ENCODE measurements around the gene USP25.

USP25 gene

DNA sequence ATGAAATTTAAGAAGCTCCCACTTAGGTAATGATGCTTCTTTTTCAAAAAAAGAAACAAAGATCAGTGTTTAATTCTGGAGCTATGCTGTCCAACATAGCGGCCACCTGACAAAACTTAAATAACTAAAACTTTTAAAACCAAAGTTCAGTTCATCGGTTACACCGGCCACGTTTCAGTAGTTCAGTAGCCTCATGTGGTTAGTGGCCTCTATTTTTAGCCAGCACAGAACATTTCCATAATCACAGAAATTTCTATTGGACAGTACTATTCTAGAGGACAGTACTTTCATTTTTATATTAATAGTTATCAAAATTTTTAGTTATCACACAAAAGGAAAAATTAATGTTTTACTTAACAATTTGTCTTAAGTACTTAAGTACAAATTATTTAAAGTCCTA lies 141.0 kb downstream of the USP25 start:
- Histone ChIP-seq H3K4me3 (ENCODE audit: insufficient read depth, low read depth, low read length, poor library complexity, severe bottlenecking) (no peak overlapping the region), H3K27ac (ENCODE audit: insufficient read depth, low read length, poor library complexity, severe bottlenecking) (no peak overlapping the region), H3K9me3 (ENCODE audit: control insufficient read depth, low read length) (no peaks in the 10 kb centered on the region), H3K27me3 (replicated peaks; ENCODE audit: control insufficient read depth, insufficient read depth, low read length, poor library complexity, severe bottlenecking) (no peaks in the 10 kb centered on the region), H3K36me3 (ENCODE audit: control insufficient read depth, insufficient read depth, low read length) (peaks cover 43% of the 10 kb centered on the region), H3K4me1 (ENCODE audit: control insufficient read depth, insufficient read depth, low read length, poor library complexity, severe bottlenecking) (no peaks in the 10 kb centered on the region)
- DNase-seq = no peak

DNA sequence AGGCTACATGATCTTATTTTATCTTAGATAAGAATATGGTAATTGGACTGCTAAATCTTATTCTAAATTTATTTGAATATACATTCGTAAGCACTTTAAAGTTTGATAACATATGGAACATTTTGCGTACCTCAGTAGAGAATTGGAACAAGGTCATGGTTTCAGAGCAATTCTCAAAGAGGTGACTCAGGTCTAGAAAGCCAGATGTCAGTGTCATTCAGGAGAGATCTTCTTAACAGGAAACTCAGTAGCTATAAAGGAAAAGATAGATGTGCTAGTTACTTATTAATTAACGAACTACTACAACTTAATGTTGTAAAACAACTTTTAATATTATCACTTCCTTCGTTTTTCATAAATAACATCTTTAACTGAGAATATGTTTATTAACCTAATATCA lies 142.5 kb downstream of the USP25 start:
- DNase-seq = no peak
- H3K27me3 ChIP-seq (replicated peaks; ENCODE audit: control insufficient read depth, insufficient read depth, low read length, poor library complexity, severe bottlenecking) = no peaks in the 10 kb centered on the region
- peaks cover 43% of the 10 kb centered on the region for H3K36me3 ChIP-seq (ENCODE audit: control insufficient read depth, insufficient read depth, low read length)
- no peaks in the 10 kb centered on the region for H3K4me1 ChIP-seq (ENCODE audit: control insufficient read depth, insufficient read depth, low read length, poor library complexity, severe bottlenecking)
- H3K9me3 ChIP-seq (ENCODE audit: control insufficient read depth, low read length) = no peaks in the 10 kb centered on the region
- no peak overlapping the region for H3K4me3 ChIP-seq (ENCODE audit: insufficient read depth, low read depth, low read length, poor library complexity, severe bottlenecking)
- H3K27ac ChIP-seq (ENCODE audit: insufficient read depth, low read length, poor library complexity, severe bottlenecking) = no peak overlapping the region

DNA sequence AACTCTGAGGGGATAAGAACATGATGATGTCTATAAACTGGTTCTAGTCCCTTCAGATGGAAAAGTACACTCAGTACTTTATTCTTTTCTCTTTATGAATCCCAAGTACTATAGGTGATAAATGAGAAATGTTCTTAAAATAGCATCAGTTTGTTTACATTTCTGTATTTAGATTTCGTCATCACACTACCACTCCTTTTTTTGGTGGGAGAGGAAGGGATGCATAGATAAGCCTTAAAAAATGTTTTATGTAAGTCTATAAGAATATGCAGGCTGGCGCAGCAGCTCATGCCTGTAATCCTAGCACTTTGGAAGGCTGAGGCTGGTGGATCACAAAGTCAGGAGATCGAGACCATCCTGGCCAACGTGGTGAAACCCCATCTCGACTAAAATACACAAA lies 144.8 kb downstream of the USP25 start:
- Histone ChIP-seq H3K27me3 (replicated peaks; ENCODE audit: control insufficient read depth, insufficient read depth, low read length, poor library complexity, severe bottlenecking) (no peaks in the 10 kb centered on the region), H3K9me3 (ENCODE audit: control insufficient read depth, low read length) (no peaks in the 10 kb centered on the region), H3K4me3 (ENCODE audit: insufficient read depth, low read depth, low read length, poor library complexity, severe bottlenecking) (no peak overlapping the region), H3K4me1 (ENCODE audit: control insufficient read depth, insufficient read depth, low read length, poor library complexity, severe bottlenecking) (no peaks in the 10 kb centered on the region), H3K36me3 (ENCODE audit: control insufficient read depth, insufficient read depth, low read length) (peaks cover 43% of the 10 kb centered on the region), H3K27ac (ENCODE audit: insufficient read depth, low read length, poor library complexity, severe bottlenecking) (no peak overlapping the region)
- DNase-seq = no peak

DNA sequence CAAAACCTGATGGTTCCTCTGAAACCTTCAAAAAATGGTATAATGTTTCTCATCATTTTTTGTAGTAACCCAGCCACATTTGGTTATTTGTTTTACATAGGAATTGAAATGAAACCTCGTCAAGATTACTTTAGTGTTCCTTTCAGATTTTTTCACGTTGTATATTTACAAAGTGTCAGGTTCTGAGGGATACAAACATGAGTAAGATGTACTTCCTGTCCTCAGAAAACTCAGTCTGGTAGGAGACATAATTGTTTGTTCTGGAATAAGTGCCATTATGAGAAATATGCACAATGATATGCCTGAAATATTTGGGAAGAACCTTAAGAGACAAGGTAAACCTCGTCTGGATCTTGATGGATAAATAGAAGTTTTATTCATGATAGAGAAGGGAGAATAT lies 145.5 kb downstream of the USP25 start:
- Histone ChIP-seq H3K9me3 (ENCODE audit: control insufficient read depth, low read length) (no peaks in the 10 kb centered on the region), H3K4me3 (ENCODE audit: insufficient read depth, low read depth, low read length, poor library complexity, severe bottlenecking) (no peak overlapping the region), H3K36me3 (ENCODE audit: control insufficient read depth, insufficient read depth, low read length) (peaks cover 49% of the 10 kb centered on the region)

DNA sequence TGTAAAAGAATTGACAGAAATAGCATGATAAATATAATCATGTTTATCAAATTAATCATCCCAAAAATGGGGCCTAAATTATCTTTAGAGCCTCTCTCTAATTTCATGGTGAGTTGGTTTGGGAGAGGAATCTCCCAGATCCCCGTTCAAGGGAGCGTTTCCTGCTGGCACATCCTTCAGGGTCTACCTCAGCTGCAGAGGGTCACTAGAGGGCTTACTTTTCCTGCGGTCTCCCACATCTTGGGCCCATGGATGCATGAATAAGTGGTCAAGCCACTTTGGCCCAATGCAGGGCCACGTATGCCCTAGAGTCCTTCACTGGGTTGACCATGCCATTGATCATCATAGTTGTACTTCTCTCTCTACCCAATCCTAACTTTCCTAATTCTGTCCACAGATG lies 164.1 kb downstream of the USP25 start:
- Histone ChIP-seq H3K9me3 (ENCODE audit: control insufficient read depth, low read length) (no peaks in the 10 kb centered on the region), H3K36me3 (ENCODE audit: control insufficient read depth, insufficient read depth, low read length) (no peaks in the 10 kb centered on the region), H3K4me3 (ENCODE audit: insufficient read depth, low read depth, low read length, poor library complexity, severe bottlenecking) (no peak overlapping the region), H3K4me1 (ENCODE audit: control insufficient read depth, insufficient read depth, low read length, poor library complexity, severe bottlenecking) (no peaks in the 10 kb centered on the region), H3K27ac (ENCODE audit: insufficient read depth, low read length, poor library complexity, severe bottlenecking) (no peak overlapping the region), H3K27me3 (replicated peaks; ENCODE audit: control insufficient read depth, insufficient read depth, low read length, poor library complexity, severe bottlenecking) (no peaks in the 10 kb centered on the region)
- no peak for DNase-seq

More for the DNA sequence above, 145.5 kb downstream of the USP25 start:
- DNase-seq = no peak
- Histone ChIP-seq H3K27ac (ENCODE audit: insufficient read depth, low read length, poor library complexity, severe bottlenecking) (no peak overlapping the region), H3K4me1 (ENCODE audit: control insufficient read depth, insufficient read depth, low read length, poor library complexity, severe bottlenecking) (no peaks in the 10 kb centered on the region), H3K27me3 (replicated peaks; ENCODE audit: control insufficient read depth, insufficient read depth, low read length, poor library complexity, severe bottlenecking) (no peaks in the 10 kb centered on the region)

DNA sequence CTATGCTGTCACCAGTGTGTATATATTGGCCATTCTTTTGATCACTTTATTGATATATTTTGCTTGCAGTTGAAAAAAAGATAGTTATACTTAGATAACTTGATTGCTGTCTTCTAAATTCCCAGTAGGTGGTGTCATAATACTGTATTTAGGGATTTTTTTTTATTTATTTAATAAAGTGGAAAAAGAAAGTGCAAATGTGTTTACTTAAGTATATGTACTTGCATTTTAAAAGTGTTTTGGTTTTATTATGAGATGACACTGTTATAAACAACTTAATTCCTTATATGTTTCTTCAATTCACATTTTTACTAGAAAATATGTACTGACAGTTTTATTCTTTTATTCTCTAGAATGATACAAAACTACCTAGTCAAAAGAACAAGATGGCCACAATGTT lies 164.8 kb downstream of the USP25 start:
- Histone ChIP-seq H3K36me3 (ENCODE audit: control insufficient read depth, insufficient read depth, low read length) (no peaks in the 10 kb centered on the region), H3K27ac (ENCODE audit: insufficient read depth, low read length, poor library complexity, severe bottlenecking) (no peak overlapping the region), H3K9me3 (ENCODE audit: control insufficient read depth, low read length) (peaks cover 4% of the 10 kb centered on the region), H3K4me3 (ENCODE audit: insufficient read depth, low read depth, low read length, poor library complexity, severe bottlenecking) (no peak overlapping the region), H3K27me3 (replicated peaks; ENCODE audit: control insufficient read depth, insufficient read depth, low read length, poor library complexity, severe bottlenecking) (no peaks in the 10 kb centered on the region), H3K4me1 (ENCODE audit: control insufficient read depth, insufficient read depth, low read length, poor library complexity, severe bottlenecking) (no peaks in the 10 kb centered on the region)
- no peak for DNase-seq

DNA sequence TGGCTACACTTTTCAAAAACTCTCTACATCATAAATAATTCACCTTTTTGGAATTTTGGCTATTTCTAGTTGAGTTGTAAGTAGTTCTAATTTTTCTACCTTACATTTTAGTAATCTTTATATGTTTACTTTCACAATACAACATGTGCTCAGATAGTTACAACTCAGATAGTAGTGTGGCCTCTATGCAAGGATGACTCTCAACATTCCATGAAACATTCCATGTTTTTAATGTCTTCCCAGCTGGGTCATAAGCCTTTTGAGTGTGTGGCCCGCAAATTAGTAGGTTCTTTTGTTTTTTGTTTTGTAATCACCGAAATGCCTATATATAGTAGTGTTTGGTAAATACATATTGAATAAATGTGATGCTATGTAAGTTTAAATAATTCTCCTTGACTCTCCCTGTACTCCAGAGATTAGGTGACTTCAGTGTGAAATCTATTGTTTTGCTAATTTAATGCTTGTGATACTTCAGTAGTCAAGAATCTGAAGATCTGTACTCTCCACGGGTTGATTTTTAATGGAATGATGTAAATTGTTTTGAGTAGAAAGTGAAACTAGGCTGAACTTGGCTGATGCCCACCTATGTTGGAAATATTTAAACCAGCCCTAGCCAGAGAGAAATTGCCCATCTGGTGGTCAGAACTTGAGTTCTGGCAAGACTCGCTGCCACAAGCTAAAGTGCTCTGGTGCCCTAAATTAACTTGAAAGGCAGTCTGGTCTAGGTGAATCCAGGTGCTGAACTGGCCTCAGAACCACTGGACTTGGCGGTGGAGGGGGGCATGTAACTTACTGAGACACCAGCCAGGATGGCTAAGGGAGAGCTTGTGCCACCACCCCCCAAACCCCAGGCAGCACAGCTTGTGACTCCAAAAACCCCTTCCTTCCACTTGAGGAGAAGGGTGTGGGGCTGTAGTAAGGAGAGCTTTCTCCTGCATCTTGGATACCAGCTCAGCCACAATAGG lies 165.6 kb downstream of the USP25 start:
- H3K36me3 ChIP-seq (ENCODE audit: control insufficient read depth, insufficient read depth, low read length) = no peaks in the 10 kb centered on the region
- H3K4me3 ChIP-seq (ENCODE audit: insufficient read depth, low read depth, low read length, poor library complexity, severe bottlenecking) = no peak overlapping the region
- no peak overlapping the region for H3K27ac ChIP-seq (ENCODE audit: insufficient read depth, low read length, poor library complexity, severe bottlenecking)
- no peaks in the 10 kb centered on the region for H3K27me3 ChIP-seq (replicated peaks; ENCODE audit: control insufficient read depth, insufficient read depth, low read length, poor library complexity, severe bottlenecking)
- peaks cover 4% of the 10 kb centered on the region for H3K9me3 ChIP-seq (ENCODE audit: control insufficient read depth, low read length)
- no peaks in the 10 kb centered on the region for H3K4me1 ChIP-seq (ENCODE audit: control insufficient read depth, insufficient read depth, low read length, poor library complexity, severe bottlenecking)
- no peak for DNase-seq

DNA sequence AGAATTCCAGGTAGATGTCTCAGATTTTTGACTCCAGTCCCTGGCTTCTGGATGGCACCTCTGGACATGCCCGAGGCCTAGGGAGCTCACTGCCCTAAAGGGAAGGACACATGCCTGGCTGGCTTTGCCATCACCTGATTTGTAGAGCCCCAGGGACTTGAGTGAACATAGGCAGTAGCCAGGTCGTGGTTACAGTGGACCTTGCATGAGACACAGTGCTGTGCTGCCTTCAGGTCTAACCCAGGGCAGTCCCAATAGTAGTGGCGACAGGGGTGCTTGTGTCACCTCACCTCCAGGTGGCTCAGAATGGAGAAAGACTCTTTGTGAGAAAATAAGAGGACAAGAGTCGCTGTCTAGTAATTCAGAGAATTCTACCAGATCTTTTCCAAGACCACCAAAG lies 166.7 kb downstream of the USP25 start:
- Histone ChIP-seq H3K9me3 (ENCODE audit: control insufficient read depth, low read length) (peaks cover 13% of the 10 kb centered on the region), H3K36me3 (ENCODE audit: control insufficient read depth, insufficient read depth, low read length) (no peaks in the 10 kb centered on the region), H3K27me3 (replicated peaks; ENCODE audit: control insufficient read depth, insufficient read depth, low read length, poor library complexity, severe bottlenecking) (no peaks in the 10 kb centered on the region), H3K27ac (ENCODE audit: insufficient read depth, low read length, poor library complexity, severe bottlenecking) (no peak overlapping the region), H3K4me3 (ENCODE audit: insufficient read depth, low read depth, low read length, poor library complexity, severe bottlenecking) (no peak overlapping the region), H3K4me1 (ENCODE audit: control insufficient read depth, insufficient read depth, low read length, poor library complexity, severe bottlenecking) (no peaks in the 10 kb centered on the region)
- no peak for DNase-seq

DNA sequence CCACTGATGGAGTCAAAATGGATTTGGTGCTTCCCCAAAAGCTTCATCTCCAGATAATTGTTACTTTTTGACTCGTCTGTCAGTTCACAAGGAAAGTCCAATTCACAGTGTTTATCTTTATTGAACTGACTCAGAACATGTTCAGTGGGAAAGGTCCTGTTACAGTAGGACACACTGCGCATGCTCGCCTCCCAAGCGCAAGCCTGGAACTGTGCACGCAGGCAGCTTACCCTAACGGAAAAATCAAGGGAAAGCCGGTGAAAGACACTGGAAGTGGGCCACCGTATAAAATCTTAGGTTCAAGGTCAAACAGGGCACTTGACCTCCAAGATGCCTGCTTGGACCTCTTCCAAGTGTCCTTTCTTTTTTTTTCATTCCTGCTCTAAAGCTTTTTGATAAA lies 174.6 kb downstream of the USP25 start:
- Histone ChIP-seq H3K4me3 (ENCODE audit: insufficient read depth, low read depth, low read length, poor library complexity, severe bottlenecking) (no peak overlapping the region), H3K27ac (ENCODE audit: insufficient read depth, low read length, poor library complexity, severe bottlenecking) (no peak overlapping the region), H3K4me1 (ENCODE audit: control insufficient read depth, insufficient read depth, low read length, poor library complexity, severe bottlenecking) (no peaks in the 10 kb centered on the region), H3K27me3 (replicated peaks; ENCODE audit: control insufficient read depth, insufficient read depth, low read length, poor library complexity, severe bottlenecking) (no peaks in the 10 kb centered on the region), H3K9me3 (ENCODE audit: control insufficient read depth, low read length) (peaks cover 11% of the 10 kb centered on the region), H3K36me3 (ENCODE audit: control insufficient read depth, insufficient read depth, low read length) (no peaks in the 10 kb centered on the region)
- DNase-seq = no peak

DNA sequence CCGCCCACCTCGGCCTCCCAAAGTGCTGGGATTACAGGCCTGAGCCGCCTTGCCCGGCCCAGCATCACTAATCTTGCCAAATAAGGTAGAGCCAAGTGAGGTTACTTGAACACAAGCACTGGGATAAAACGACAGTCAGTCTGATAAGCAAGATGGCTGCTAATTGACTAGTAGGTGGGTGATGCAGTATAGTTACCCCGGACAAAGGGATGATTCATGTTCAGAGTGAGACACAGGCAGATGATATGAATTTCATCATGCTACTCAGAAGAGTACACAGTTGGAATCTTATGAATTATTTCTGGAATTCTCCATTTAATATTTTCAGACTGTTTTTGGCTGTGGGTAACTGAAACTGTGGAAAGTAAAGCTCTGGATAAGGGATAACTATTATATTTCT lies 178.4 kb downstream of the USP25 start:
- no peaks in the 10 kb centered on the region for H3K27me3 ChIP-seq (replicated peaks; ENCODE audit: control insufficient read depth, insufficient read depth, low read length, poor library complexity, severe bottlenecking)
- H3K4me1 ChIP-seq (ENCODE audit: control insufficient read depth, insufficient read depth, low read length, poor library complexity, severe bottlenecking) = no peaks in the 10 kb centered on the region
- no peaks in the 10 kb centered on the region for H3K36me3 ChIP-seq (ENCODE audit: control insufficient read depth, insufficient read depth, low read length)
- DNase-seq = no peak
- H3K9me3 ChIP-seq (ENCODE audit: control insufficient read depth, low read length) = no peaks in the 10 kb centered on the region
- no peak overlapping the region for H3K27ac ChIP-seq (ENCODE audit: insufficient read depth, low read length, poor library complexity, severe bottlenecking)
- H3K4me3 ChIP-seq (ENCODE audit: insufficient read depth, low read depth, low read length, poor library complexity, severe bottlenecking) = no peak overlapping the region

All from effector memory CD4-positive, alpha-beta T cell (primary cell).